SU-DHL-6 (cell line): ENCODE data around the gene FAM237A.

Source experiments
- H2AFZ ChIP-seq: fragments of 200-600 bp; sonication (generic); 2 replicates; pipeline ENCODE4 v1.6.1; 2014; ENCODE audit warnings: low read depth, mild to moderate bottlenecking, moderate library complexity, mixed read lengths, antibody characterized with exemption, low read length; ENCODE audit not compliant: severe bottlenecking
- H3F3A ChIP-seq: fragments of 200-600 bp; shearing (Covaris generic); 2 replicates; pipeline ENCODE4 v1.6.0; 2016; ENCODE audit warnings: antibody characterized with exemption, mild to moderate bottlenecking; ENCODE audit not compliant: insufficient read depth
- H3K27ac ChIP-seq: fragments of 200-600 bp; sonication (generic); 2 replicates; pipeline ENCODE4 v1.5.1; 2016; ENCODE audit warnings: low read depth, mild to moderate bottlenecking, low read length, moderate library complexity, mixed read lengths
- H3K27me3 ChIP-seq: fragments of 200-600 bp; sonication (generic), shearing (Covaris generic); 2 replicates; pipeline ENCODE4 v1.6.0; 2014; ENCODE audit warnings: mild to moderate bottlenecking, low read length
- H3K36me3 ChIP-seq: fragments of 200-600 bp; sonication (generic); 2 replicates; pipeline ENCODE4 v1.6.1; 2014; ENCODE audit warnings: mild to moderate bottlenecking, low read length, mixed read lengths
- H3K4me2 ChIP-seq: fragments of 300-600, 200-600 bp; shearing (Covaris generic), sonication (generic); 2 replicates; pipeline ENCODE4 v1.6.0; 2014; ENCODE audit warnings: low read length, low read depth, mild to moderate bottlenecking; ENCODE audit not compliant: poor library complexity, severe bottlenecking
- H3K4me3 ChIP-seq: fragments of 200-600 bp; sonication (generic); 2 replicates; pipeline ENCODE4 v1.5.1; 2014; ENCODE audit warnings: antibody characterized with exemption, low read length, mild to moderate bottlenecking, mixed read lengths; ENCODE audit not compliant: insufficient read depth, poor library complexity, severe bottlenecking
- H3K79me2 ChIP-seq: fragments of 200-600 bp; sonication (generic); 2 replicates; pipeline ENCODE4 v1.6.1; 2014; ENCODE audit warnings: mild to moderate bottlenecking, low read length, moderate library complexity; ENCODE audit not compliant: insufficient read depth
- H3K9ac ChIP-seq: fragments of 200-600 bp; sonication (generic); 2 replicates; pipeline ENCODE4 v1.7.0; 2014; ENCODE audit warnings: mild to moderate bottlenecking, low read length
- H3K9me2 ChIP-seq: fragments of 200-600 bp; sonication (generic); replicated peaks from 2 replicates; pipeline ENCODE4 v1.6.1; 2014; ENCODE audit warnings: low read length; ENCODE audit not compliant: insufficient read depth
- H3K9me3 ChIP-seq: fragments of 200-600 bp; sonication (generic); 2 replicates; pipeline ENCODE4 v1.6.1; 2014; ENCODE audit warnings: low read length, mixed read lengths; ENCODE audit not compliant: insufficient read depth
- H4K20me1 ChIP-seq: fragments of 200-600 bp; sonication (generic); 2 replicates; pipeline ENCODE4 v1.6.1; 2014; ENCODE audit warnings: low read depth, mild to moderate bottlenecking, antibody characterized with exemption, low read length, moderate library complexity, mixed read lengths
- CTCF ChIP-seq: fragments of 200-600 bp; sonication (generic); IDR thresholded peaks from one replicate; pipeline ENCODE4 v1.5.1; 2017; ENCODE audit warnings: antibody characterized with exemption, mild to moderate bottlenecking, low read length, moderate library complexity; ENCODE audit not compliant: insufficient read depth, poor library complexity, severe bottlenecking
- EZH2phosphoT487 ChIP-seq: fragments of 200-600 bp; sonication (generic), shearing (Covaris generic); conservative IDR thresholded peaks from 2 replicates; pipeline ENCODE4 v1.6.1; 2018; ENCODE audit warnings: mild to moderate bottlenecking, antibody characterized with exemption, low read length, moderate library complexity, mixed read lengths

The FAM237A gene

GRCh38 chr2:206615417-206616089, 26.7 kb upstream of the FAM237A start:
- H3K36me3 ChIP-seq: no peaks in the 10 kb centered on the region
- no peak overlapping the region for H2AFZ ChIP-seq
- no peak overlapping the region for H3K9ac ChIP-seq
- no peak overlapping the region for H3K4me2 ChIP-seq
- no peaks in the 10 kb centered on the region for H4K20me1 ChIP-seq
- H3K9me2 ChIP-seq: no peaks in the 10 kb centered on the region
- TF ChIP-seq CTCF: no peak
- TF ChIP-seq EZH2phosphoT487: no peak
- H3K79me2 ChIP-seq: no peaks in the 10 kb centered on the region
- H3K9me3 ChIP-seq: no peaks in the 10 kb centered on the region
- no peaks in the 10 kb centered on the region for H3F3A ChIP-seq
- no peak overlapping the region for H3K27ac ChIP-seq
- no peak overlapping the region for H3K4me3 ChIP-seq
- H3K27me3 ChIP-seq: no peaks in the 10 kb centered on the region

- no peak overlapping the region for H2AFZ ChIP-seq
- no peaks in the 10 kb centered on the region for H3K9me2 ChIP-seq
- no peaks in the 10 kb centered on the region for H3K36me3 ChIP-seq
- no peaks in the 10 kb centered on the region for H4K20me1 ChIP-seq
- H3K79me2 ChIP-seq: no peaks in the 10 kb centered on the region
- no peaks in the 10 kb centered on the region for H3F3A ChIP-seq
- H3K9ac ChIP-seq: no peak overlapping the region
- no peak overlapping the region for H3K27ac ChIP-seq
- no peaks in the 10 kb centered on the region for H3K9me3 ChIP-seq
- no peak overlapping the region for H3K4me3 ChIP-seq
- no peak for TF ChIP-seq EZH2phosphoT487
- TF ChIP-seq CTCF: no peak
- no peaks in the 10 kb centered on the region for H3K27me3 ChIP-seq
- no peak overlapping the region for H3K4me2 ChIP-seq
Measured at GRCh38 chr2:206616151-206616550, 26.1 kb upstream of the FAM237A start.

GRCh38 chr2:206619011-206619410, 23.3 kb upstream of the FAM237A start:
- no peaks in the 10 kb centered on the region for H3K27me3 ChIP-seq
- H3K79me2 ChIP-seq: no peaks in the 10 kb centered on the region
- H3F3A ChIP-seq: no peaks in the 10 kb centered on the region
- H3K9ac ChIP-seq: no peak overlapping the region
- H4K20me1 ChIP-seq: no peaks in the 10 kb centered on the region
- H3K36me3 ChIP-seq: no peaks in the 10 kb centered on the region
- TF ChIP-seq CTCF (no peak), EZH2phosphoT487 (no peak)
- no peaks in the 10 kb centered on the region for H3K9me2 ChIP-seq
- no peak overlapping the region for H3K4me2 ChIP-seq
- no peak overlapping the region for H2AFZ ChIP-seq
- no peak overlapping the region for H3K4me3 ChIP-seq
- H3K9me3 ChIP-seq: no peaks in the 10 kb centered on the region
- no peak overlapping the region for H3K27ac ChIP-seq
